Panc1 (cell line): Measurements from ENCODE around the gene HES5. TPM values are rescaled to one million over a fixed set of nuclear protein-coding genes. Genes with fewer than 3 reads are reported as not detected.
A peak's percentile ranks its signal among the peaks of the same experiment; 100 is the strongest.

Experiments
- ATAC-seq: fragments of 200-7000 bp; cut with Tn5 transposase; 2 replicates; pipeline ENCODE4 v1.9.1; 2020; ENCODE audit warnings: mild to moderate bottlenecking, moderate library complexity
- BruUV-seq: library from RNA; stranded (reverse); fragments of 400-500 nt; replicated peaks from 2 replicates; lab custom pipeline; 2021; lab: Mats Ljungman, UMichigan
- CTCF ChIA-PET: fragments of 300-600 bp; sonication (Branson Sonifier 250); formaldehyde crosslinking; loops from one replicate; lab custom pipeline; 2022; ENCODE audit warnings: antibody characterized with exemption; lab: Charles Lee
- POLR2A ChIA-PET: fragments of 300-600 bp; sonication (Branson Sonifier 250); formaldehyde crosslinking; loops from one replicate; lab custom pipeline; 2022; ENCODE audit warnings: antibody characterized with exemption; lab: Charles Lee
- DNase-seq: peaks from one replicate; pipeline ENCODE4 v3.0.0-alpha.2; 2010; ENCODE audit warnings: low read depth, low spot score
- H3K27ac ChIP-seq: 2 replicates; pipeline ENCODE4 v1.5.1; 2011; ENCODE audit warnings: mild to moderate bottlenecking, low read length, inconsistent platforms
- H3K27me3 ChIP-seq: fragments of 200-500 bp; sonication (Bioruptor generic); 2 replicates; pipeline ENCODE4 v1.6.0; 2014; ENCODE audit warnings: low read length, inconsistent platforms; ENCODE audit not compliant: control insufficient read depth, insufficient read depth
- H3K36me3 ChIP-seq: fragments of 200-500 bp; sonication (Bioruptor generic); 2 replicates; pipeline ENCODE4 v1.5.1; 2014; ENCODE audit warnings: inconsistent platforms, mild to moderate bottlenecking, low read length, moderate library complexity; ENCODE audit not compliant: control insufficient read depth, insufficient read depth
- H3K4me1 ChIP-seq: 2 replicates; pipeline ENCODE4 v1.5.1; 2011; ENCODE audit warnings: inconsistent platforms, mild to moderate bottlenecking, low read length, moderate library complexity; ENCODE audit not compliant: control insufficient read depth, insufficient read depth
- H3K4me3 ChIP-seq, 2 experiments: 2 replicates each; pipeline ENCODE4 v1.5.1; 2011 to 2012; ENCODE audit warnings: low read depth in 2 of 2, low read length in 2 of 2, mild to moderate bottlenecking in 2 of 2, inconsistent platforms in 1 of 2, moderate library complexity in 1 of 2
- H3K9me3 ChIP-seq: fragments of 200-500 bp; sonication (Bioruptor generic); 2 replicates; pipeline ENCODE4 v1.5.1; 2014; ENCODE audit warnings: low read depth, mild to moderate bottlenecking, inconsistent platforms, low read length, moderate library complexity; ENCODE audit not compliant: control insufficient read depth, insufficient read depth
- POLR2AphosphoS5 ChIP-seq: IDR thresholded peaks from 2 replicates; pipeline ENCODE4 v1.6.1; 2012; ENCODE audit warnings: mild to moderate bottlenecking, low read depth, low read length, moderate library complexity
- SIN3A ChIP-seq: IDR thresholded peaks from 2 replicates; pipeline ENCODE4 v1.6.1; 2012; ENCODE audit warnings: low read depth, mild to moderate bottlenecking, low read length, moderate library complexity, borderline replicate concordance; ENCODE audit not compliant: insufficient read depth
- TCF7L2 ChIP-seq: IDR thresholded peaks from 2 replicates; pipeline ENCODE4 v1.6.1; 2011; ENCODE audit warnings: mild to moderate bottlenecking, low read depth, low read length, inconsistent platforms
- in situ Hi-C: cut with HindIII; loops from 2 replicates; pipeline ENCODE4 v1.10.0; 2016; ENCODE audit warnings: low sequenced_read_pairs, low pct_unique_long_range_greater_than_20kb
- intact Hi-C: fragments of 100-400 bp; cut with micrococcal nuclease; formaldehyde crosslinking; loops from one replicate; pipeline ENCODE4 v1.10.0; 2022; ENCODE audit not compliant: unreplicated experiment
- total RNA-seq: library from RNA; stranded (reverse); gene quantifications from one replicate; pipeline ENCODE4 v1.2.1, GENCODE V29; 2021; ENCODE audit not compliant: unreplicated experiment
- TF ChIP-seq, protein P1 (sequence below): fragments of 450-650 bp; IDR thresholded peaks from 2 replicates; pipeline ENCODE4 v1.5.1; 2017; ENCODE audit warnings: mild to moderate bottlenecking
- TF ChIP-seq, protein P2 (sequence below), 2 experiments: IDR thresholded peaks; 2 replicates each; pipeline ENCODE4 v1.6.1; 2011 to 2012; ENCODE audit warnings: low read depth in 2 of 2, control low read depth in 1 of 2, low read length in 1 of 2, mild to moderate bottlenecking in 1 of 2, moderate library complexity in 1 of 2; ENCODE audit not compliant: insufficient read depth in 1 of 2

Gene HES5
- total RNA-seq, 1 experiment from 2014 or later: not detected

DNA sequence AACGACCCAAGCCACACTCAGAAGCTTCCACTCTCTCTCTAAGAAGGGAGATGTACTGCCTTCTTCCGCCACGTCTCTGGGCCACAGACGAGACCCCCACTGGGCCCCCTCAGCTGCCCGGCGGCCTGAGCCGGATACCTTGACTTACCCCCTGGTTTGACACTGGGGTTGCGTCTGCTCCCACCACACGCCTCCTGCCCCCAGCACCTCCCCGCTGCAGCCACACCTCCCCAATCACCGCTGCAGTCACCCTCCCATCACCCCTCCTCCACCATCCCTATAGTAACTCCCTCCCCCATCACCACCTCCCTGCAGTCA is 14.3 kb downstream of the HES5 start:
- DNase-seq: no peak
- H3K27me3 ChIP-seq: no peaks in the 10 kb centered on the region
- no peak overlapping the region for H3K27ac ChIP-seq
- peaks cover 3% of the 10 kb centered on the region for H3K36me3 ChIP-seq
- in situ Hi-C loops (no loop called here), intact Hi-C loops (no loop called here)
- no peak for ATAC-seq
- ChIA-PET CTCF (no interaction called here), POLR2A (interaction anchor here (0.7 kb wide), 1 partner anchor 16 kb away, joined by 4 read pairs; no protein-coding TSS in a partner anchor)
- no peak overlapping the region for H3K4me3 ChIP-seq
- TF ChIP-seq, protein P1, sequence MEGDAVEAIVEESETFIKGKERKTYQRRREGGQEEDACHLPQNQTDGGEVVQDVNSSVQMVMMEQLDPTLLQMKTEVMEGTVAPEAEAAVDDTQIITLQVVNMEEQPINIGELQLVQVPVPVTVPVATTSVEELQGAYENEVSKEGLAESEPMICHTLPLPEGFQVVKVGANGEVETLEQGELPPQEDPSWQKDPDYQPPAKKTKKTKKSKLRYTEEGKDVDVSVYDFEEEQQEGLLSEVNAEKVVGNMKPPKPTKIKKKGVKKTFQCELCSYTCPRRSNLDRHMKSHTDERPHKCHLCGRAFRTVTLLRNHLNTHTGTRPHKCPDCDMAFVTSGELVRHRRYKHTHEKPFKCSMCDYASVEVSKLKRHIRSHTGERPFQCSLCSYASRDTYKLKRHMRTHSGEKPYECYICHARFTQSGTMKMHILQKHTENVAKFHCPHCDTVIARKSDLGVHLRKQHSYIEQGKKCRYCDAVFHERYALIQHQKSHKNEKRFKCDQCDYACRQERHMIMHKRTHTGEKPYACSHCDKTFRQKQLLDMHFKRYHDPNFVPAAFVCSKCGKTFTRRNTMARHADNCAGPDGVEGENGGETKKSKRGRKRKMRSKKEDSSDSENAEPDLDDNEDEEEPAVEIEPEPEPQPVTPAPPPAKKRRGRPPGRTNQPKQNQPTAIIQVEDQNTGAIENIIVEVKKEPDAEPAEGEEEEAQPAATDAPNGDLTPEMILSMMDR: no peak
- TF ChIP-seq, protein P2, sequence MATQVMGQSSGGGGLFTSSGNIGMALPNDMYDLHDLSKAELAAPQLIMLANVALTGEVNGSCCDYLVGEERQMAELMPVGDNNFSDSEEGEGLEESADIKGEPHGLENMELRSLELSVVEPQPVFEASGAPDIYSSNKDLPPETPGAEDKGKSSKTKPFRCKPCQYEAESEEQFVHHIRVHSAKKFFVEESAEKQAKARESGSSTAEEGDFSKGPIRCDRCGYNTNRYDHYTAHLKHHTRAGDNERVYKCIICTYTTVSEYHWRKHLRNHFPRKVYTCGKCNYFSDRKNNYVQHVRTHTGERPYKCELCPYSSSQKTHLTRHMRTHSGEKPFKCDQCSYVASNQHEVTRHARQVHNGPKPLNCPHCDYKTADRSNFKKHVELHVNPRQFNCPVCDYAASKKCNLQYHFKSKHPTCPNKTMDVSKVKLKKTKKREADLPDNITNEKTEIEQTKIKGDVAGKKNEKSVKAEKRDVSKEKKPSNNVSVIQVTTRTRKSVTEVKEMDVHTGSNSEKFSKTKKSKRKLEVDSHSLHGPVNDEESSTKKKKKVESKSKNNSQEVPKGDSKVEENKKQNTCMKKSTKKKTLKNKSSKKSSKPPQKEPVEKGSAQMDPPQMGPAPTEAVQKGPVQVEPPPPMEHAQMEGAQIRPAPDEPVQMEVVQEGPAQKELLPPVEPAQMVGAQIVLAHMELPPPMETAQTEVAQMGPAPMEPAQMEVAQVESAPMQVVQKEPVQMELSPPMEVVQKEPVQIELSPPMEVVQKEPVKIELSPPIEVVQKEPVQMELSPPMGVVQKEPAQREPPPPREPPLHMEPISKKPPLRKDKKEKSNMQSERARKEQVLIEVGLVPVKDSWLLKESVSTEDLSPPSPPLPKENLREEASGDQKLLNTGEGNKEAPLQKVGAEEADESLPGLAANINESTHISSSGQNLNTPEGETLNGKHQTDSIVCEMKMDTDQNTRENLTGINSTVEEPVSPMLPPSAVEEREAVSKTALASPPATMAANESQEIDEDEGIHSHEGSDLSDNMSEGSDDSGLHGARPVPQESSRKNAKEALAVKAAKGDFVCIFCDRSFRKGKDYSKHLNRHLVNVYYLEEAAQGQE (IDR thresholded peaks at IDR 0.05; ENCODE audit: insufficient read depth in 1 of 2, low read depth in 2 of 2, low read length in 1 of 2): no peak
- TF ChIP-seq POLR2AphosphoS5 (no peak), TCF7L2 (no peak), SIN3A (no peak)
- no peaks in the 10 kb centered on the region for H3K9me3 ChIP-seq
- no peaks in the 10 kb centered on the region for H3K4me1 ChIP-seq
- BruUV-seq: no TSS peak

DNA sequence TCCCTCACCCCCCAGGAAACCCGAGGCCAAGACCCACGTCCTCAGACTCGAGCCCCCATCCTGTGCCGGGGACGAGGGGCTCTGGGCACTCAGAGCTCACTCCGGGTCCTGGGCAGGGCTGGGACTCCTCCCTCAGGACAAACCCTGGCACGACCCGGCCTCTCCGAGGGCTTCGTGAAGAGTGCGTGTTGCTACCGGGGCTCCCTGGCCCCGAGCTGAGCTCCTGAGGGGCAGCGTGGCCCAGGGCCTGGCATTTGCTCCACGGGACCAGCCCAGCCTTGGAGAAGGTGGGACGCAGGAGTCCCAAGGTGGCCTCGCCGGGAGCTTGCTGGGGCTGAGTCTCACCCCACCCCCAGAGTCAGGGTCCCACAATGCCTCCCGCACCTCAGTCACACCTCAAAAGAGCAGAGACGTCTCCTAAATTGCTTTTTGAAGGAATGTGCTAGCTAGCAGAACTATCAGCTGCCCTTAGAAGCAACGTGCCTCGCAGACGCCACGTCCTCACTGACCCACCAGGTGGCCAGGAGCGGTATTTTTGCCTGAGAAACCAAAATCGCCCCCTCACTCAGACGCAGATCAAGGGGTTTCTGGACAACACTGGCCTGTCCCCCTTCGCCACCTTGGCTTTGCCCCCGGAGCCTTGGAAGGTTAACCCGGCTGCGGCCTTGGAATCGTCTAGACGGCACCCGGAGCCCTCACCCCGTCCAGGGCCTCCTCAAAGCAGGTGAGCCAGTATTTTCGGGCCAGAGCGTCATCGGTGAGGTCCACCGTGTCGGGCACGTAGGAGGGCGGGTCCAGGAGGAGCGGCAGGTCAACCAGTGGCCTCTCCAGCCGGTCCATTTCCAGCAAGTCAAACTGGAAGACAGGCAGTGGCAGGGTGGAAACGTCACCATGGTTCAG is 14.9 kb downstream of the HES5 start:
- Histone ChIP-seq H3K4me1 (no peaks in the 10 kb centered on the region), H3K36me3 (peaks cover 3% of the 10 kb centered on the region), H3K27ac (no peak overlapping the region), H3K9me3 (no peaks in the 10 kb centered on the region), H3K4me3 (no peak overlapping the region), H3K27me3 (no peaks in the 10 kb centered on the region)
- intact Hi-C loops: no loop called here
- ChIA-PET POLR2A (interaction anchor here (0.7 kb wide), 1 partner anchor 16 kb away, joined by 4 read pairs; no protein-coding TSS in a partner anchor), CTCF (no interaction called here)
- in situ Hi-C loops: no loop called here
- TSS peak; percentile 59 for BruUV-seq
- no peak for DNase-seq
- no peak for ATAC-seq
- TF ChIP-seq, protein P2 (IDR thresholded peaks at IDR 0.05; ENCODE audit: insufficient read depth in 1 of 2, low read depth in 2 of 2, low read length in 1 of 2): no peak
- no peak for TF ChIP-seq POLR2AphosphoS5
- TF ChIP-seq SIN3A: no peak
- TF ChIP-seq, protein P1: no peak; the same call in 1 of the 2 replicates
- no peak for TF ChIP-seq TCF7L2
